Measurements from ENCODE around the gene IQCM.

- TF ChIP-seq, protein P1, sequence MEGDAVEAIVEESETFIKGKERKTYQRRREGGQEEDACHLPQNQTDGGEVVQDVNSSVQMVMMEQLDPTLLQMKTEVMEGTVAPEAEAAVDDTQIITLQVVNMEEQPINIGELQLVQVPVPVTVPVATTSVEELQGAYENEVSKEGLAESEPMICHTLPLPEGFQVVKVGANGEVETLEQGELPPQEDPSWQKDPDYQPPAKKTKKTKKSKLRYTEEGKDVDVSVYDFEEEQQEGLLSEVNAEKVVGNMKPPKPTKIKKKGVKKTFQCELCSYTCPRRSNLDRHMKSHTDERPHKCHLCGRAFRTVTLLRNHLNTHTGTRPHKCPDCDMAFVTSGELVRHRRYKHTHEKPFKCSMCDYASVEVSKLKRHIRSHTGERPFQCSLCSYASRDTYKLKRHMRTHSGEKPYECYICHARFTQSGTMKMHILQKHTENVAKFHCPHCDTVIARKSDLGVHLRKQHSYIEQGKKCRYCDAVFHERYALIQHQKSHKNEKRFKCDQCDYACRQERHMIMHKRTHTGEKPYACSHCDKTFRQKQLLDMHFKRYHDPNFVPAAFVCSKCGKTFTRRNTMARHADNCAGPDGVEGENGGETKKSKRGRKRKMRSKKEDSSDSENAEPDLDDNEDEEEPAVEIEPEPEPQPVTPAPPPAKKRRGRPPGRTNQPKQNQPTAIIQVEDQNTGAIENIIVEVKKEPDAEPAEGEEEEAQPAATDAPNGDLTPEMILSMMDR (IDR thresholded peaks at IDR 0.05), result no peak
- no peak for TF ChIP-seq POLR2A (IDR thresholded peaks at IDR 0.05)
Measured at GRCh38 chr4:149572716-149573115, 242.9 kb downstream of the IQCM start.

Data from lower leg skin (tissue), 3 donors.